K562 (cell line): ENCODE results near the gene SLC22A23. TPM values are rescaled to one million over a fixed set of nuclear protein-coding genes. Genes with fewer than 3 reads are reported as not detected.

Experiments used
- CCAR2 ChIP-seq: fragments of 200-400 bp; formaldehyde crosslinking; IDR thresholded peaks from 2 replicates; pipeline ENCODE4 v1.6.1; 2017; ENCODE audit warnings: mild to moderate bottlenecking, low read depth, low read length
- CREB1 ChIP-seq, 2 experiments: sonication (generic) in 1 of 2; formaldehyde crosslinking in 1 of 2; IDR thresholded peaks; 2 replicates each; pipeline versions ENCODE4 v1.6.1 to v1.8.0; 2012 to 2022; ENCODE audit warnings: inconsistent platforms in 1 of 2, mild to moderate bottlenecking in 1 of 2, missing genetic modification reagents in 1 of 2, moderate library complexity in 1 of 2
- E2F5 ChIP-seq: sonication (generic); formaldehyde crosslinking; IDR thresholded peaks from 2 replicates; pipeline ENCODE4 v1.8.0; 2022; ENCODE audit warnings: mild to moderate bottlenecking, missing genetic modification reagents
- EHMT2 ChIP-seq: fragments of 450-650 bp; IDR thresholded peaks from 2 replicates; pipeline ENCODE4 v1.6.1; 2018; ENCODE audit warnings: antibody characterized with exemption
- EP400 ChIP-seq: fragments of 450-650 bp; IDR thresholded peaks from 2 replicates; pipeline ENCODE4 v1.6.1; 2017; ENCODE audit warnings: antibody characterized with exemption, mild to moderate bottlenecking, moderate library complexity
- ESRRB ChIP-seq: fragments of 250-450 bp; sonication (Bioruptor Pico); IDR thresholded peaks from 2 replicates; pipeline ENCODE4 v1.5.0; 2020; ENCODE audit warnings: mild to moderate bottlenecking, moderate library complexity, borderline replicate concordance
- FOXA1 ChIP-seq: fragments of 450-650 bp; IDR thresholded peaks from 2 replicates; pipeline ENCODE4 v1.6.1; 2016; ENCODE audit warnings: mild to moderate bottlenecking, borderline replicate concordance
- IRF9 ChIP-seq: fragments of 450-650 bp; IDR thresholded peaks from 2 replicates; pipeline ENCODE4 v1.6.1; 2016; ENCODE audit warnings: missing biosample characterization, missing genetic modification characterization
- MGA ChIP-seq: fragments of 450-650 bp; IDR thresholded peaks from 2 replicates; pipeline ENCODE4 v1.6.1; 2016; ENCODE audit warnings: mild to moderate bottlenecking, moderate library complexity
- MXD1 ChIP-seq: fragments of 250-450 bp; sonication (Bioruptor Pico); IDR thresholded peaks from 2 replicates; pipeline ENCODE4 v1.8.0; 2021; ENCODE audit warnings: borderline replicate concordance, mild to moderate bottlenecking, moderate library complexity; ENCODE audit not compliant: poor library complexity, severe bottlenecking
- SAP30 ChIP-seq: fragments of 200-600 bp; sonication (generic); IDR thresholded peaks from 2 replicates; pipeline ENCODE4 v1.6.1; 2012; ENCODE audit warnings: borderline replicate concordance, low read depth, mild to moderate bottlenecking, moderate library complexity, low read length, control low read depth, inconsistent platforms; ENCODE audit not compliant: insufficient read depth, poor library complexity, severe bottlenecking
- XRCC3 ChIP-seq: fragments of 450-650 bp; IDR thresholded peaks from 2 replicates; pipeline ENCODE4 v1.6.1; 2017; ENCODE audit warnings: mild to moderate bottlenecking, moderate library complexity
- polyA plus RNA-seq, 8 experiments: library from polyadenylated mRNA; depleted of rRNA in 4 of 8; stranded (reverse) in 5 of 8; unstranded in 3 of 8; fragments of >200 nt; fragmentation: Nextera tagmentation in 2 of 8; fragmentation: Illumina TruSeq in 1 of 8; extraction: Ambion mirVana in 2 of 8; extraction: Trizol in 1 of 8; gene quantifications; 2 replicates each; pipeline versions ENCODE4 v1.2.1 to v1.2.3, GENCODE V29; 2011 to 2014; ENCODE audit warnings: inconsistent platforms in 1 of 8, missing spikeins in 1 of 8
- total RNA-seq, 7 experiments: library from RNA; depleted of rRNA in 6 of 7; stranded (reverse); fragments of >200 nt in 6 of 7; fragmentation: Illumina TruSeq in 2 of 7; extraction: Trizol in 2 of 7; gene quantifications; 2 replicates each; pipeline versions ENCODE4 v1.2.1 to v1.2.3, GENCODE V29; 2011 to 2021; ENCODE audit warnings: low replicate concordance in 1 of 7

SLC22A23 gene
- total and polyA plus RNA-seq, 9 of the 15 experiments (the other 6 are each of a cell fraction or from before 2014, with no cell fraction given) = 0.30 to 8.7 (median 2.5) TPM

GRCh38 chr6:3226481-3227362, 230.1 kb downstream of the SLC22A23 start (continued):
- TF ChIP-seq SAP30 = no peak
- TF ChIP-seq CREB1 (IDR thresholded peaks at IDR 0.05) = no peak
- no peak for TF ChIP-seq CREB1 (CRISPR knock-in tag; IDR thresholded peaks at IDR 0.05)
- TF ChIP-seq E2F5 (CRISPR knock-in tag) = no peak
- peak; percentile 93 for TF ChIP-seq MGA
- no peak for TF ChIP-seq MXD1 (CRISPR knock-in tag)
- no peak for TF ChIP-seq IRF9 (tag)
- TF ChIP-seq CCAR2 = no peak
- no peak for TF ChIP-seq ESRRB (CRISPR knock-in tag)
- no peak for TF ChIP-seq EP400
- TF ChIP-seq FOXA1 = no peak
- no peak for TF ChIP-seq EHMT2
- TF ChIP-seq XRCC3 = no peak
